GM20000 (cell line): ENCODE measurements around the gene B3GNT7.
"Not testable (repeated sequence)": the region's sequence is repeated elsewhere in the genome, so short reads cannot be mapped to it uniquely, and the experiment has no call there.

Experiments used
- DNase-seq: peaks from one replicate; pipeline ENCODE4 v3.0.0; 2012; ENCODE audit warnings: low spot score
- TF ChIP-seq, protein P1 (sequence below): IDR thresholded peaks from 2 replicates; pipeline ENCODE4 v1.5.1; 2012; ENCODE audit warnings: mild to moderate bottlenecking, control low read depth; ENCODE audit errors: extremely low read depth, missing control alignments

B3GNT7 gene

DNA sequence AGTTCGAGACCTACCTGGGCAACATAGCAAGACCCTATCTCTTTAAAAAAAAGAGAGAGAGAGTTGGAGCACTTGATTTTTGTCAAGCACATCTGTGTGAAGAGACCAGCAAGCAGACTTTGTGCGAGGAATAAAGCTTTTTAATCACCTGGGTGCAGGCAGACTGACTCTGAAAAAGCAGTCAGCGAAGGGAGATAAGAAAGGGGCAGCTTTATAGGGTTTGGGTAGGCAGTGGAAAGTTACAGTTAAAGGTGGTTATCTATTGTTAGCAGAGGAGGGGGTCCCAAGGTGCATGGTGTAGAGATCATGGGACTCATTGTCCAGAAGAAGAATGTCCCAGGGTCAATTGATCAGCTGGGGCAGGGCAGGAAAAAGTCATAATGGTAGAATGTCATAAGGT, 34.4 kb downstream of the B3GNT7 start:
- TF ChIP-seq, protein P1, sequence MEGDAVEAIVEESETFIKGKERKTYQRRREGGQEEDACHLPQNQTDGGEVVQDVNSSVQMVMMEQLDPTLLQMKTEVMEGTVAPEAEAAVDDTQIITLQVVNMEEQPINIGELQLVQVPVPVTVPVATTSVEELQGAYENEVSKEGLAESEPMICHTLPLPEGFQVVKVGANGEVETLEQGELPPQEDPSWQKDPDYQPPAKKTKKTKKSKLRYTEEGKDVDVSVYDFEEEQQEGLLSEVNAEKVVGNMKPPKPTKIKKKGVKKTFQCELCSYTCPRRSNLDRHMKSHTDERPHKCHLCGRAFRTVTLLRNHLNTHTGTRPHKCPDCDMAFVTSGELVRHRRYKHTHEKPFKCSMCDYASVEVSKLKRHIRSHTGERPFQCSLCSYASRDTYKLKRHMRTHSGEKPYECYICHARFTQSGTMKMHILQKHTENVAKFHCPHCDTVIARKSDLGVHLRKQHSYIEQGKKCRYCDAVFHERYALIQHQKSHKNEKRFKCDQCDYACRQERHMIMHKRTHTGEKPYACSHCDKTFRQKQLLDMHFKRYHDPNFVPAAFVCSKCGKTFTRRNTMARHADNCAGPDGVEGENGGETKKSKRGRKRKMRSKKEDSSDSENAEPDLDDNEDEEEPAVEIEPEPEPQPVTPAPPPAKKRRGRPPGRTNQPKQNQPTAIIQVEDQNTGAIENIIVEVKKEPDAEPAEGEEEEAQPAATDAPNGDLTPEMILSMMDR: no peak
- no peak for DNase-seq

DNA sequence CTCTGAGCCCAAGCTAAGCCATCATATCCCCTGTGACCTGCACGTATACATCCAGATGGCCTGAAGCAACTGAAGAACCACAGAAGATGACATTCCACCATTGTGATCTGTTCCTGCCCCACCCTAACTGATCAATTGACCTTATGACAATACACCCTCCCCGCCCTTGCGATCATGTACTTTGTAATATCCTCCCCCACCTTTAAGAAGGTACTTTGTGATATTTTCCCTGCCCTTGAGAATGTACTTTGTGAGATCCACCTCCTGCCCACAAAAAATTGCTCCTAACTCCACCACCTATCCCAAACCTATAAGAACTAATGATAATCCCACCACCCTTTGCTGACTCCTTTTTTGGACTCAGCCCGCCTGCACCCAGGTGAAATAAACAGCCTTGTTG, 34.9 kb downstream of the B3GNT7 start:
- not testable (repeated sequence) for DNase-seq

DNA sequence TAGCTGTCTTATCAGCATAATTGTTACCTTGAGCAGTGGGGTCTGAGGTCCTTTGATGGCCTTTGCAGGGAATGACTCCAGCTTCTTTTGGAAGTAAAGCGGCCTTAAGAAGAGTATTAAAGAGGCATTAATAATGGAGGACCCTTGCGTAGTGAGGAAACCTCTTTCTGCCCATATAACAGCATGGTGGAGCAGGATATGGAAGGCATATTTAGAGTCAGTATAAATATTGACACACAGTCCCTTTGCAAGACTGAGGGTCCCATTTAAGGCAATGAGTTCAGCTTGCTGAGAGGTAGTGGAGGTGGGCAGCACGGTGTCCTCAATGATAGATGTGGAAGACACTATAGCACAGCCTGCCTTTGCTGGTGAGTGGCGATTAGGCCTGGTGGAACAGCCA, 36.1 kb downstream of the B3GNT7 start:
- TF ChIP-seq, protein P1: no peak
- no peak for DNase-seq

DNA sequence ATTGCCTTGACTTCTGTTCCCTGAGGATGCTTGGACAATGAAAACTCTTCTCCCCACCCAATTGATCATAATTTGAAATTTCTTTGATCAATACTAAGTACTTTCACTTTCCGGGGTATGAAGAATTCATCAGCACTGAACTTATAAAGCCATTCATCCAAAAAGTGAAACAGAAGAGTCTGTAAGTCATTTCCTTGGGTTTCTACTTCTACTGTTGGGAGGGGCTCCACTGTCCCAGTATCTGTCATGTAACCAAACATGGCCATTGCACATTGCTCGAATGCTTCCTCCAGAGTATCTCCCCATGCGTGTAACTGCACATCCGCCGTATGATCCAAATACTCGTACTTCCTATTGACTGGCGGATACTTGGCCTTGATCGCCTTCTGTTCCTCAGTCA, 38.5 kb downstream of the B3GNT7 start:
- DNase-seq: no peak
- TF ChIP-seq, protein P1: no peak

DNA sequence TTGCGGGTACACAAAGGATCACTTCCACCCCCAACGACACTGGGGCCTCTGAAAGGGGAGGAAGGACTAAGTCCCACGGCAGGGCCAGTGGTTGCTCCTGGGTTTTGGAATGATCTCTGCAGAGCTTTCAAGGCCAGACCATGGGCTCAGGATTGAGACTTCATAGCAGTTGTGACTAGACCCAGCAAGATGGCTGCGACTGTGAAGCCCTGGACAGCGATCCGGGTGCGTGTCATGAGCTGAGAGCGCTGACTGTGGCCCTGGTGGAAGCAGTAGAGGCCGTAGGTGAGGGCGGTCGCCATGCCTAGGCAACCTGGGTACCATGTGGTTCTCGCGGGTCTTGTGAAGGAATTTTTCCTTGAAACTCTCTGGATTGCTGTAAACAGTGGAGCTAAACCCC, 41.4 kb downstream of the B3GNT7 start:
- TF ChIP-seq, protein P1: no peak

DNA sequence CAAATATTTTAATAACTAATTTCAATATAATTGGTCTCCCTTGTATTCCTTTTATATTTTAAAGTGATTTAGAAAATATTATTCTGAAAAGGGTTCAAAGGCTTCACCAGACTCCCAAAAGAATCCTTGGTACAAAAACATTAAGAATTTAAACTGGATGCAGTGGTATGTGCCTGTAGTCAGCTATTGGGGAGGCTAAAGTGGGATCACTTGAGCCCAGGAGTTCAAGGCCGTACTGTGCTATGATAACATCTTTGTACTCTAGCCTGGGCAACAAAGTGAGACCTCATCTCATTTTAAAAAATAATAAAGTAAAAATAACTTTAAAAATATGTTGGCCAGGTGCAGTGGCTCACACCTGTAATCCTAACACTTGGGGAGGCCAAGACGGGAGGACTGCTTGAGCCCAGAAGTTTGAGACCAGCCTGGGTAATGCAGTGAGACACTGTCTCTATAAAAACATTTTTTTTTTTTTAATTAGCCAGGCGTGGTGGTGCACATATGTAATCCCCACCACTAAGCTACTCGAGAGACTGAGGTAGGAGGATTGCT, 54.1 kb downstream of the B3GNT7 start:
- TF ChIP-seq, protein P1: no peak

More for the DNA sequence above, 41.4 kb downstream of the B3GNT7 start:
- DNase-seq: no peak

DNA sequence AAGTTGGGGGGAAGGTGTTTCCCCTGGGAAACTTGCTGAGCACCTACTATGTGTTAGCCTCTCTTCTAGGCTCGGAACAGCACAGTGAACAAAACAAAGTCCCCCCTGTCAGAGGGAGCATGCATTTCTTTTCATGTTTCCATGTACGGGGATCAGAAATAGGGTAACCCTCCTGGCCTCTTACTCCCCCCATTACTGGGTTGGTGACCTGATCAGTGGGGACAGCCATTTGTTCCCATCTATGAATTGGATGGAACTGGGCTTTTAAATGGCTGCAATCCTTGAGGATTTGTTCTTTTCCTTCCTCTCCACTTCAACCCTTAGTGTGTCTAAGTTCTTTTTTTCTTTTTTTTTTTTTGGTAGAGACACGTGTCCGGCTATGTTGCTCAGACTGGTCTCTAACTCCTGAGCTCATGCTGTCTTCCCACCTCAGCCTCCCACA, 55.1 kb downstream of the B3GNT7 start:
- TF ChIP-seq, protein P1: no peak
- DNase-seq: no peak

More for the DNA sequence above, 54.1 kb downstream of the B3GNT7 start:
- DNase-seq: no peak
